ENCODE measurements around the gene ELL2.

- TF ChIP-seq CTCF (IDR thresholded peaks at IDR 0.05) (no peak), POLR2A (IDR thresholded peaks at IDR 0.05) (no peak), POLR2AphosphoS5 (IDR thresholded peaks at IDR 0.05) (no peak)
Observed at GRCh38 chr5:95871146-95871806, 90.4 kb downstream of the ELL2 start.

Measured in prostate gland (tissue), 2 donors.